ENCODE results near the gene LAMA2. TPM values are rescaled to one million over a fixed set of nuclear protein-coding genes. Genes with fewer than 3 reads are reported as not detected.

The LAMA2 gene
- total and polyA plus RNA-seq, 2 donors from 2014 or later = 2.2 to 20.8 TPM

DNA sequence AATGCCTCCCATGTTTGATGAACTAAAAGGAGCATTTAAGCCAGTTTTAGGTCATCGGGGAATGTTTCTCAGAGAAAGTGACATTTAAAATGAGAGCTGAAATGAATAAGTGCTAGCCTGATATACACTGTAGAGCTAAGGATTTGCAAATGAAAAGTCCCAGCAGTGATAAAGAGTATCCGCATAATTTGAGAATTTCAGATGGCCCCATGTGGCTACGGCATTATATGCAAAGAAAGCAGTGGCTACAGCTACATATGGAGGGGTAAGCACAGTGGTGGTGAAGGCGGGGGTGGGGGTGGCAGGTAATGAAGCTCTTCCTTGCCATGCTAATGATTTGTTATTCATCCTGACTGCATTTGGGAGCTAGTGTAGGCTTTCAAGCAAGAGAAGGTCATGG lies 455.7 kb downstream of the LAMA2 start:
- H3K9me3 ChIP-seq (ENCODE audit: control insufficient read depth in 2 of 3, insufficient read depth in 1 of 3, low read length in 3 of 3) = no peaks in the 10 kb centered on the region
- intact Hi-C loops (cut with DNase I) = no loop called here
- H3K36me3 ChIP-seq (ENCODE audit: control insufficient read depth in 2 of 3, insufficient read depth in 3 of 3, low read length in 3 of 3) = no peaks in the 10 kb centered on the region
- no peak overlapping the region for H3K9ac ChIP-seq (ENCODE audit: low read length in 3 of 3)
- no peak overlapping the region for H3K4me3 ChIP-seq (ENCODE audit: low read length in 3 of 3)
- H3K27me3 ChIP-seq (ENCODE audit: control insufficient read depth, insufficient read depth, low read length) = no peaks in the 10 kb centered on the region
- DNase-seq = no peak
- no peak for TF ChIP-seq CTCF (IDR thresholded peaks at IDR 0.05; ENCODE audit: borderline replicate concordance, extremely low read depth, insufficient read depth)
- FAIRE-seq = no peak
- no peak overlapping the region for H3K27ac ChIP-seq (ENCODE audit: low read depth in 2 of 2, low read length in 2 of 2)
- H3K4me1 ChIP-seq (ENCODE audit: control insufficient read depth in 2 of 3, insufficient read depth in 2 of 3, low read depth in 1 of 3, low read length in 3 of 3) = no peaks in the 10 kb centered on the region

GRCh38 chr6:129340983-129341382 lies 458.0 kb downstream of the LAMA2 start:
- H3K4me1 ChIP-seq (ENCODE audit: control insufficient read depth in 2 of 3, insufficient read depth in 2 of 3, low read depth in 1 of 3, low read length in 3 of 3) = no peaks in the 10 kb centered on the region
- no peak for DNase-seq
- no peak overlapping the region for H3K4me3 ChIP-seq (ENCODE audit: low read length in 3 of 3)
- no peak for TF ChIP-seq CTCF (IDR thresholded peaks at IDR 0.05; ENCODE audit: borderline replicate concordance, extremely low read depth, insufficient read depth)
- FAIRE-seq = no peak
- H3K9me3 ChIP-seq (ENCODE audit: control insufficient read depth in 2 of 3, insufficient read depth in 1 of 3, low read length in 3 of 3) = no peaks in the 10 kb centered on the region
- H3K27ac ChIP-seq (ENCODE audit: low read depth in 2 of 2, low read length in 2 of 2) = no peak overlapping the region
- H3K27me3 ChIP-seq (ENCODE audit: control insufficient read depth, insufficient read depth, low read length) = no peaks in the 10 kb centered on the region
- intact Hi-C loops (cut with DNase I) = no loop called here
- H3K9ac ChIP-seq (ENCODE audit: low read length in 3 of 3) = no peak overlapping the region
- no peaks in the 10 kb centered on the region for H3K36me3 ChIP-seq (ENCODE audit: control insufficient read depth in 2 of 3, insufficient read depth in 3 of 3, low read length in 3 of 3)

GRCh38 chr6:129342243-129342642 lies 459.3 kb downstream of the LAMA2 start:
- H3K9ac ChIP-seq (ENCODE audit: low read length in 3 of 3) = no peak overlapping the region
- intact Hi-C loops (cut with DNase I) = no loop called here
- no peaks in the 10 kb centered on the region for H3K27me3 ChIP-seq (ENCODE audit: control insufficient read depth, insufficient read depth, low read length)
- H3K4me1 ChIP-seq (ENCODE audit: control insufficient read depth in 2 of 3, insufficient read depth in 2 of 3, low read depth in 1 of 3, low read length in 3 of 3) = no peaks in the 10 kb centered on the region
- DNase-seq = no peak
- no peaks in the 10 kb centered on the region for H3K9me3 ChIP-seq (ENCODE audit: control insufficient read depth in 2 of 3, insufficient read depth in 1 of 3, low read length in 3 of 3)
- FAIRE-seq = no peak
- H3K27ac ChIP-seq (ENCODE audit: low read depth in 2 of 2, low read length in 2 of 2) = no peak overlapping the region
- H3K36me3 ChIP-seq (ENCODE audit: control insufficient read depth in 2 of 3, insufficient read depth in 3 of 3, low read length in 3 of 3) = no peaks in the 10 kb centered on the region
- no peak overlapping the region for H3K4me3 ChIP-seq (ENCODE audit: low read length in 3 of 3)
- no peak for TF ChIP-seq CTCF (IDR thresholded peaks at IDR 0.05; ENCODE audit: borderline replicate concordance, extremely low read depth, insufficient read depth)

GRCh38 chr6:129342796-129343195 lies 459.9 kb downstream of the LAMA2 start:
- TF ChIP-seq CTCF (IDR thresholded peaks at IDR 0.05; ENCODE audit: borderline replicate concordance, extremely low read depth, insufficient read depth) = no peak
- DNase-seq (peak in 1 of 5 donors; percentile 26), FAIRE-seq (no peak)
- H3K9me3 ChIP-seq (ENCODE audit: control insufficient read depth in 2 of 3, insufficient read depth in 1 of 3, low read length in 3 of 3) = no peaks in the 10 kb centered on the region
- H3K27me3 ChIP-seq (ENCODE audit: control insufficient read depth, insufficient read depth, low read length) = no peaks in the 10 kb centered on the region
- no peak overlapping the region for H3K4me3 ChIP-seq (ENCODE audit: low read length in 3 of 3)
- no peak overlapping the region for H3K9ac ChIP-seq (ENCODE audit: low read length in 3 of 3)
- intact Hi-C loops (cut with DNase I) = no loop called here
- no peak overlapping the region for H3K27ac ChIP-seq (ENCODE audit: low read depth in 2 of 2, low read length in 2 of 2)
- no peaks in the 10 kb centered on the region for H3K4me1 ChIP-seq (ENCODE audit: control insufficient read depth in 2 of 3, insufficient read depth in 2 of 3, low read depth in 1 of 3, low read length in 3 of 3)
- no peaks in the 10 kb centered on the region for H3K36me3 ChIP-seq (ENCODE audit: control insufficient read depth in 2 of 3, insufficient read depth in 3 of 3, low read length in 3 of 3)

All from kidney (tissue), 14 donors.